Suprapubic skin (tissue), 3 donors: ENCODE measurements around the gene FSTL4.

ENCODE experiments used
- CTCF ChIP-seq, 2 donors: fragments of 200-600 bp in 1 of 2; fragments of 450-650 bp in 1 of 2; sonication (generic) in 1 of 2; IDR thresholded peaks; one replicate each; pipeline ENCODE4 v1.5.1; 2016 to 2019; ENCODE audit warnings: antibody characterized with exemption in 2 of 2, mild to moderate bottlenecking in 1 of 2, moderate library complexity in 1 of 2
- POLR2A ChIP-seq, 2 donors: fragments of 450-650 bp; IDR thresholded peaks; one replicate each; pipeline ENCODE4 v1.6.1; 2017; ENCODE audit warnings: antibody characterized with exemption in 2 of 2, mild to moderate bottlenecking in 2 of 2, moderate library complexity in 2 of 2

GRCh38 chr5:133201310-133201709, 411.0 kb downstream of the FSTL4 start:
- TF ChIP-seq CTCF (IDR thresholded peaks at IDR 0.05): no peak
- TF ChIP-seq POLR2A (IDR thresholded peaks at IDR 0.05): no peak
